SIG-M5 treated with dmso at 0.1 percent for 504 hours (cell line): Measurements from ENCODE around the gene TEX51.

Experiments used
- DNase-seq: peaks from one replicate; lab custom pipeline; 2025; ENCODE audit not compliant: unreplicated experiment; lab: John Stamatoyannopoulos, UW

TEX51 gene

DNA sequence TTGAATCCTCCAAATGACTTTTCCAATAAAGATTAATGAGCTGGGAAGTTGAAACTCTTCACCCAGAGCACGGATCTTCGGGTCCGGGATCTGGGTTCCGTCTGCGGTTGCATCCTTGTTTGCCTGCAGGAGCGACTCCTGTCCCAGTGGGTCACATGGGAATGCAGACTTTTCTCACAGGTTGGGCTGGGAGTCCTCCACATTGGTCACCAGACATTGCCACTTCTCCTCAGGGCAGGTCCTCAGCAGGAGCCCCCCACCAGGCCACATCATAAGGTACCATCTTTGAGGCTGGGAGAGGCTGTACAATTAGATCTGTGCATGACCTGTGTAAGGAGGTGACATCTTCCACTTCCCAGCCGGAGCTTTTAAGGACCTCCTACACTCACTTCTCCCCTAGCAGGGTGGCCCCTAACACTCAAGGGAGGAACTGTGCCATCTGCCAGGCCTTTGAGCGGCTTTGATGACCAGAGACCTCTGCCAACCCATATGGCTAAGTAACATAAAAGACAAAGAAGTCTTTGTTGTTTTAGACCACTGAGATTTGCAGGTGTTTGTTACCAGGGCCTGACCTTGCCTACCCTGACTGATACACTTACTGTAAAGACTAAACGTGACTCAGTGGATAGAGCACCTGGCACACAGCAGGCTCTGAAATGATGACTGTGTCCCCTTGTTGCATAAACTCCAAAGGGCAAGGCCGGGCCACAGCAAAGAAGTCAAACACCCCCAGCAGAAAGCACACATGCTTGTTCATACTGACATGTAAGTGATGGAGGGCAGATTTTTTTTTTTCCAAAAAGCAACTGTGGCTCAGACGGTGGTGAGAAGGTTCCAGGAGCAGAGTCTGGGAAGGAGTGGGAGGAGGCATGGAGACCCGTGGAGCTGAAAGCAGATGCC is 7.9 kb upstream of the TEX51 start:
- no peak for DNase-seq

DNA sequence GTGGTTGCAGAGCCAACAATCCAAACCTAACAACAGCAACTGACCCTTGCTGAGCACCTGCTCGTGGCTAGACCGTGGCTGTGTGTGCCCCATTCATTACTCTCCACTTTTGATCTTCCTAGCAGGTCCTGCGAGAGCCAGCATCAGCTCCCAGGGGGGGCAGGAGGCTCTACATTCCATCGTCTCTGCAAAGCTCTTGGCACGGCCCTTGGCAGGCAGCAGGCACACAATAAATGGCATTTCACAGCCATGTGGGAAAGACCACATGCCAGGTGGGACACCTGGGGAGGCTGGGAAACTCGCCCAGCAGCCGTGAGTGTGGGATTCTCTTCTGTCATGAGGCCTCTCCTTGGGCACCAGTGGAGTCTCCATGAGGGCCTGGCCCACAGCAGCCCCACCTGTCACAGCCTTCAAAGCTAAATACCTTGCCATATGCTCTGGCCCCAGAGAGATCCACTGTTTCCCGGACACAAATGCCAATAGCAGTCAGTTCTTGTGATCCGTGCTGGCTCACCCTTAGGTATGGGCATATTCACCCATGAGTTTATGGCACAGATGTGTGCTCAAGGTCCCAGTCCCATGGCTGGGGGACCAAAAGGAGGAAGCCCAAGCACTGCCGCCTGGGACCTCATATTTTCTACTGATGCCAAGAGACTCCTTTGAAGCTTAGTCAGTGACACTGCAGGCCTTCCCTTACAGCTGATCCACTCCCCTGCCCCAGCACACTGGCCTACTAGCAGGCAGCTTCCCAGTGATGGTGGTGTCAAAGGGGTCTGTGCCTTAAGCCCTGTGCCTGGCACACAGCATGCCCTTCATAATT is 6.8 kb upstream of the TEX51 start:
- DNase-seq: no peak

DNA sequence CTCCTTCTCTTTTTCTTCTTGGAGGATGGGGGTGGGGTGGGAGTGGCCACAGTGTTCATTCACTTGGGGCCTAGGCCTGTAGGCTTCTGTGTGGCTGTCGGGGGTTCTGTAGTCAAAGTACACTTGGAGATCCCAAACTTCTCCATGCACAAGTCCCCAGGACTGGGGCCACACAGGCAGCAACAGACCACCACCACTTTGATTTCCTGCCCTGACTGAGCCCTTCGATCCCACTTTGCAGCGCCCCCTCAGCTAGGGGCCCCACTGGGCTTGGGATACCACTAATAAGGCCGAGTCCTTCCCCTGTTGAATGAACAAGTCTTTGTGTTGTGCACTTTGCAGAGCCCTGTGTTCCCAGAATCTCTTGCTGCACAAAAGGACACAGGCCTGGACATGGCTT is 5.5 kb upstream of the TEX51 start:
- DNase-seq: no peak

DNA sequence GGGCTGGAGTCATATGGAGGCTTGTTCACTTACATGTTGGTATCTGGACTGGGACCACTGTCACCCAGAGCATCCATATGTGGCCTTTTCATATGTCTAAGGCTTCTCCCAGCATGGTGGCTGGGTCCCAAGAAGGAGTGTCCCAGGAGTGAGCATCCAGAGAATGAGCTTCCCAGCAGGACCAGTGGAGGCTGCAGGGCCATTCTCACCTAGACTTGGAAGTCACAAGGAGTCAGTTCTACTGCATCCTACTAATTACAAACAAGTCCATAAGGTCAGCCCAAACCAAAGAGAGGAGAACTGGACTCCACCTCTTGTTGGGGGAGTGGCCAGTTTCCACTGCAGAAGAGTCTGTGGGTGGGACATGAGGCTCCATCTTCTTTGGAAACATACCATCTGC is 5.1 kb upstream of the TEX51 start:
- no peak for DNase-seq

DNA sequence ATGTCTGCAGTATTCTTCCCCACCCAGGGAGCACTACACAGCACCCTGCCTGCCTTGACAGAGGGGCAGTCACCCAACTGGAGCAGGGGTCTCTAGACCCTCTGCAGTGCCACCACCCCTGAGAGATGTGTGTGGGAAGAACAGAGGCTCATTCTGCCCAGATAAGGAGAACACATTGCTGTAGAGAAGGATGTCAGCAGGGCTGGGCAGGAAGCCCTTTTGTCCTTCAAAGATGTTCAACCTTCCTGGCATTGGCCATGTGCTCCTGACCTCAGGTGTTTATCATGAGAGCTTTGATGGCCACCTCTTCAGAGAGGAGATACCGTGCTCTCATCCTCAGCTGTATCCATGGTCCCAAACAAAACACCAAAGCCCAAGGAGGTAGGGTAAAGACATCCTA is 4.6 kb upstream of the TEX51 start:
- DNase-seq: no peak

DNA sequence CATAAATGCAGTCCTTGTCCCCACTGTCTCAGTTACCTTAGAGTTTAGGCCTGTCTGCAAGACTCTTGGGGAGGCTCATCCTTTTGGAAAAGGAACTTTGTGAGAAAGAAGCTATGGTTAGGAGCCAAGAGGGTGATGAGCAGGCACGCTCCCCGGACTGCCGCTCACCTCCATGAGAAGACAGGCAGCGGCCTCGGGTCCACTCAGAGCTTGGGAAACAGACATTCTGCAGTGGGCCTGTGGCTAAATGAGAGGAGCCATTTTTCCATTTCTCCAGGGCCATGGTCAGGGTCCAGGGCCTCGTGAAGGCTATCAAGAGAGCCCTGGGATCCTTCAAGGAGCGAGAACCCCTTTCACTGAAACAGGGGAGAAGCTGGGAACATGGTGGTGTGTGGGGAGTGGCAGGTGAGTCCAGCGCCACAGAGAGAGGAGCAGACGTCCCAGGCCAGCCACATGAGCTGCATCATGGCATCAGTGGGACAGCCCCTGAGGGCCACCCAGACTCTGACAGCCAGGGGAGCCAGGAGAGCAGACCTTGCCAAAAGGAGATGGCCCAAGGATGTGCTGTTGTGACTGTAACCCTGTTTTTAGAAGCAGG is 4.0 kb upstream of the TEX51 start:
- DNase-seq: no peak

DNA sequence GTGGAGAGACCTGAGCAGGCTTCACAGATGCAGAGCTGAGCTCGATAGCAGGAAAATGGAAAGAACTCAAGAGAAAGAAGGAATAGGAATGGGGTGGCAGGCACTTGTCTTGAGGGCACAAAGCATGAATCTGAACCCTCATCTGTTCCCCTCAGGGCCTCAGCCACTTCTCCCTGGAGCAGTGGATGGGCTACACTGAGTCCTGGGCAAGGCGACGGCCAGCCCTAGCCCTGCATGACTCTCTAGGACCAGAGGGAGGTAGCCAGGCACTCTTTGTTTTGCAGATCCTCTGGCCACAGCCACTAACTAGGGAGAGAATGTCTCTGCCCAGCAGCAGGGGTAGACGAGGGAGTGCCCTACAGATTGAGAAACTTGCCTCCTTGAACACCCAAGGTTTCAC is 3.4 kb upstream of the TEX51 start:
- no peak for DNase-seq

DNA sequence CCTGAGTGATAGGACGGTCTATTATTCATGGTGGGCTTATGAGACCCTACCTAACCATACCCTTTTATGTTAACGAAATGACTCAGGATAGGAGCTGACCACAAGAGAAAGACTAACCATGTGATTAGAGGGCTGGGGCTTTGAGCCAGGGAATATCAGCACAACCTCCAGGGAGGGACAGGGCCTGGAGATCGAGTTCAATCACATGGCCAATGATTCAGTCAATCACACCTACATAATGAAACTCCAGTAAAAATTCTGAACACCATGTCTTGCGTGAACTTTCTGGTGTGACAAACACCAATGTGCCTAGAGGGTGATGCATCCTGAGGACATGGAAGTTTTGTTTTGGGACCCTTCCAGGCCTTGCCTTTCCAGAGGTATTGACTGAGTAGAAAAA is 2.2 kb upstream of the TEX51 start:
- no peak for DNase-seq

DNA sequence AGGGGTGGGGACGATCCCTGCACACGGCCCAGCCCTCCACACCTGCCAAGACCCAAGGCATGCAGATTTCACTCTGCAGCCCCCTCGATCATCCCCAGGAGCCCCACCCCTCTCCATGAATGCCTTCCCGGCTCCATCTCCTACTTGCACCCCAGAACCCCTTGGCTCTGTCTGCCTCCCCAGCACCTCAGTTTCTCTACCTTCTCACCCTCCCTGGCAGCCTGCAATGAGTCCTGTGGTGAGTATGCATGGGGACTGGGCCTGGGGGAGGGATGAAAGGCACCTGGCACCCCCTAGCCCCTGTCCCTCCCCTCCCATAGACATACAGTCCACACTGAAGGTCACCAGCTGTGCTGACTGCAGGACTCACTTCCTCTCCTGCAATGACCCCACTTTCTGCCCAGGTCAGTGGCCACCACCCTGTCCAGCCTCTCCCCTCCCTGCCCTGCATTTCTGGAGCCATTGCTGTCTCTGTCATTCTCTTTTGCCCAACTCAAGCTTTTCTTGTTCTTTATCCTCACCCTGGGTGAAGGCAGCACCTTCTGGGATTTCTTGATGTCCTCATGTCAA is 1.0 kb downstream of the TEX51 start:
- DNase-seq: no peak

DNA sequence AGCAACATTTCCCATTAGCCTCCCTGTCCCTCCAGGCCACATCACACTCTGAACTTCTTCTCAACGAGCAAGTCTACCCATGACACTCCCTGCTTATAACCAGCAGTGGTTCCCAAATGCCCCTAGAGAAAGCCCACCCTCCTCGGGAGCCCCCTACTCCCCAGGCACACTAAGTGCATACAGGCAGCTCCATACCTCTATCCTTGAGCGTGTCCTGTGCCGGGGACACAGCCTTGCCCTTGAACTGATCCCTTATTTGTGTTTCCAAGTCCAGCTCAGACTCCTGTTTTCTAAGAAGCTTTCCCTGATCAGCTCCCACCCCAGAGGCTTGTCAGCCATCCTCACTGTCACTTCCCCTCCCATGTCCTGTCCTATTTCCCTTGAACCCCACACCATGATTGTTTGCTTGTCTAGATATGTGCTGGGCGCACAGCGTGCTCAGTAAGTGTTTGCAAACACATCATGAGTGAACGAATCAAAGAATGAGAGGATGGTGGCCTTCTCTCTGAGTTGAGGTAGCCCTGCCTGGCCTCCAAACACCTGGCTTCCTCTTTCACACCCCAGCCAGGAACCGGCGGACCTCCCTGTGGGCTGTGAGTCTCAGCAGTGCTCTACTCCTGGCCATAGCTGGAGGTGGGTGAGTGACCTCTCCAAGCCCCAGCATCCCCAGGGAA is 2.1 kb downstream of the TEX51 start:
- no peak for DNase-seq

DNA sequence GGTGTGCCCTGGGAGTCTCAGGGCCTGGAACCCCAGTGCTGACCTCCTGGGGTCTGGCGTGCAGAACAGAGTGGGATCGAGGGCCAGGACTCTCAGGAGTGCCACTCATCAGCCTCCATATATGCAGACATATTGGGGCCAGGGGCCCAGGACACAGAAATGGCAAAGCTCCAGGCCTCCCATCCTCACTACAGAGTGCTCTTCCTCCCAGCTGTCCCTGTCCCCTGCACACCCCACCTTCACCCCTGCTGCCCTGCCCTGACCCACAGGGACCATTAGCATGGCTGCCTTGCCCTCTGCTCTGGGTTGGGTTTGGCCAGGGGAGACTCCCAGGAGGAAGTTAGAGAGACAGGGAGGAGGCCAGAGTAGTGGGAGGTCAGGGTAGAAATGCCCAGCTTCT is 2.8 kb downstream of the TEX51 start:
- no peak for DNase-seq

DNA sequence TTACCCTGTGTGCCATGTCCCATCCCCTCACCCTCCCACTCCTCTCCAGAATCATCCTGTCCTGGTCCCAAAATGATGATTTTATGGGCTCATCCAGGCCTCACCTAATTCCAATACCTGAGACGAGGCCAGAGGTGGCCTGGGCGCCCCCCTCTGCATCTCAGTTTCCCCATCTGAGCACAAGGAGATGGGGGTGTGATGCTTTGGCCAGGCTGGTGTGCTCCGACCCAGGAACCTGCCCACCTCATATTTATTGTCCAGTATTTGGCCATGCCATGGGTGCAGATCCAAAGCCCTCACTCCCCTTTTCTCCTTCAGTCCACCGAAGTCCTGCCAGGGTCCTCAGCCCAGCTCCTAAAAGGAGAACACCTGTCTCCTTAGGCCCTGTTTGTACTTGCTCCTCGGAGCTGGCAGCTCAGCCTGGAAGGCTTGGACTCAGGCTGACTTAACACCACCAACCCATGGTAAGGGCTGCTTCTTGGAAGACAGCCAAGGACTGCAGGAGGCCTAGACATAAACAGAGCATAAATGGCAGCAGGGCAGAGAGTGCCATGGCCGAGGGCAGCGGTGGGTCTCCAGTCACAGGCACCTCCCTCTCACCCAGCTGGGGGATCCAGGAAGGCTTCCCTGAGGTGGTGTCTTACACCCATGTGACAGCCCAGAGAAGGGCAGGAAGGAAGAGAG is 3.6 kb downstream of the TEX51 start:
- DNase-seq: no peak

DNA sequence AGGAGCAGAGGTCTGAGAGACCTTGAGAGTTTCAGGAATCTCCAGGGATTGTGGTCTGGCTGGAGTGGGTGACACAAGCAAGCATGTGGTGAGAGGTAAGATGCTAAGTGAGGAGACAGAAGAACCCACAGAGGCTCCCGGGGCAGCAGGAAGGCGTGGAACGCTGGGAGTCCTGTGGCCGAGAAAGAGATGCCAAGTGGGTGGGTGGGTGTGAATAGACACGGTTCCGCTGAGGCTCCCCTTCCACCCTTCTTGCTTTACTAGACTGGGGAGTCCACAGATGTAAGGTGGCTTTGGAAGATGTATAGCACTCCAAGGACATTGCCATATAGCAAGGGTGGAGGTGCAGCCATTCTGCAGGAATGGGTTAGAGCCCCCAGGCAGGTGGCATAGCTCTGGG is 4.2 kb downstream of the TEX51 start:
- no peak for DNase-seq

DNA sequence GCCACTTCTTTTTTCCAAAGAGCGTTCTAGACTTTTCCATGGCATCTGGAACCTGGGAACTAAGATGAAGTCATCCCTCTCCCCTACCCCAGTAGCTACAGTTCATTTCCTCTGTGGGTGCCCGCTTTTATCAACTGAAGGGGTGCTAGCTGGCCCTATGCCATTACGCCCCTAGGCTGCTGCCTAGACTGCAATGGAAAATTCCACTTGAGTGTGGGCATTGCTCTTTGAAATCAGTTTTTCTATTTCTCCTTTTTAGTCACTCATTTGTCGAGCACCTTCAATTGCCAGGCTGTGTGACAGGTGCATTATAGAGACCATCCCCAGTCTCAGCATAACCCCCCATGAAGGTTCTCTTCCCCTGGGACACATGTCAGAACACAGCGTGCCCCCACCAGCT is 7.3 kb downstream of the TEX51 start:
- no peak for DNase-seq

DNA sequence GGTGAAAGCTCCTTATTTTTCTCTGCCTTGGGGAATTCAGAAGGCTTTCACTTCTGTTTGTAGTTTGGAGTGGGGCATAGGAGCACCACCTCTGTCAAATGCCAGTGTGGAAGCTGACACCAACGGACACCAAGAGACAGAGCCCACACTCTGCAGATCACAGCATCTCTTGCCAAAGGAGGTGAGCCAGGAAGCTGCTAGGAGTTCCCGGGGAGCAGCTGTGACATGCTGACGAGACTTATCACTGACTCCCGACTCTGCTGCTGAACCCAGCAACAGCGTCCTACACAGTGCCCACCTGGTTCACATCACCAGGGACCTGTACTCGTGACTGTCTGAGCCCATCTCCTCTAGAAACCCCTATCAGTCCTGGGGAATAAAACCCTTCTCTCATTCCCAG is 8.1 kb downstream of the TEX51 start:
- no peak for DNase-seq

DNA sequence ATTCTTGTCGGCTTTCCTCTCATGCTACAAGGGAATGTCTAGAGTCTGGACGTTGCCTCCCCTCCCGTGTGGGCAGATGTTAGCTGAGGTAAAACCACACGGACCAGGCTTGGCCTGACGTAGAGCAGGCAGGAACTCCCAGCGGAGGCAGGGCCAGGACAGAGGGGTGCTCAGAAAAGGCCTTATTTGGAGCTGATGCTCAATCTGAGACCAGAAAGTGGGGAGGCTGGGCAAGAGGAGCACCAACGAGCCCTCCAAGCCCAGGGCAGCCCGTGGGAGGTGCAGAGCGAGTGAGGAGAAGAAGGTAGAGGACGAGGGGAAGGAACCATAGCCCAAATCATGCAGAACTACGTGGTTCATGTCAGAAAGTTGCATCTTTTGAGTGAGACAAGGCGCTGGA is 9.0 kb downstream of the TEX51 start:
- no peak for DNase-seq

DNA sequence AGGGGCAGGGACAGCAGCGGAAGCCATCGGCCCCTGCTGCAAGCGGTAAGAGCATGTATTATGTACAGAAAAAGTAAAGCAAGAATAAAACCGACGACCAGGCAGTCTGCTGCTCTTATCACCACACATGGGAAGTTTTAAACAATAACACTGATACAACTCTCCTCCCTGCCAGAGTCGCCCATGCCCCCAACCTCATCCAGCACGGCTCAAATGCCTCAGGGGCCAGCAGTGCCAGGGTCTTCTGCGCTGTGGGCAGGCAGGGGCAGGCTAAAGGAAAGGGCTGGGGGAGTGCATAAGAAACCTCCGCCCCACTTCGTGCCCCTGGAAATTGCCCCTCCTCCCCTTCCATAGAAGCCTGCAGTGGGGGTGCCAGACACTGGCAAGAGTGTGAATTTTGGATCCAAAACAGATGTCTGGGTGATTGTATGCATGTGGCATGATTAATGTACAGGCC is 10.1 kb downstream of the TEX51 start:
- no peak for DNase-seq

DNA sequence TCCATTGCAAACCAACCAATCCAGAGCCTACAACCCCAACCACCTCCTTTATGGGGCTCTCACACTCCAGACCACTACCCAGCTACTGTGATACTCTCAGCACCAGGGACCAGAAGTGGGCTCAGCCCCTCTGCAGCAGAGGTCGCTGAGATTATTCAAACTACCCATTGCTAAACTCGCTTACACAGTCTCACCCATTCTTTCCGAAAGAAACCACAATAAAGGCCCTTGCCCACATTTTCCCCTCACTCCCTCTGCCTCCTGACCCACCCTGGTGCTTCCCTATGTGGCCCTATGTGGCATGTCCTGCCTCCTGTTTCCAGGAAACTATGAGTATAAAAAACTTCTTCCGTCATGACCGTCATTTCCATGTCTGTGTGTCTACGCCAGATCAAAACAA is 10.7 kb downstream of the TEX51 start:
- no peak for DNase-seq

DNA sequence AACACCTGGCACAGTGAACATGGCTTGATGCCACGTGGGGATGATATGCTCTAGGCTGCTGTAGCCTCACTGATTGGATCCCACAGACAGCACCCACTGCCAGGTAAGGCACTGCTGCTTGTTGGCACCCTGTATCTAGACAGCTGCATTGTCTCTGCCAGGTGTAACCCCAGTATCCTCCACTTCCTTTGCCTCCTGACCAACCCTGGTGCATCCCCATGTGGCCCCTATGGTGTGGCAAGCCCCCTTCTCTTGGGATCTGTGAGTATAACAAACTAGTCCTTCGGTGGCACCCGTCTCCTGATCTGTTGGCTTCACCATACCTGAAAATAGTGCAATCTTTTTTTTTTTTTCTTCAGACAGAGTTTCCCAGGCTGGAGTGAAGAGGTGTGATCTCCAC is 11.1 kb downstream of the TEX51 start:
- no peak for DNase-seq

DNA sequence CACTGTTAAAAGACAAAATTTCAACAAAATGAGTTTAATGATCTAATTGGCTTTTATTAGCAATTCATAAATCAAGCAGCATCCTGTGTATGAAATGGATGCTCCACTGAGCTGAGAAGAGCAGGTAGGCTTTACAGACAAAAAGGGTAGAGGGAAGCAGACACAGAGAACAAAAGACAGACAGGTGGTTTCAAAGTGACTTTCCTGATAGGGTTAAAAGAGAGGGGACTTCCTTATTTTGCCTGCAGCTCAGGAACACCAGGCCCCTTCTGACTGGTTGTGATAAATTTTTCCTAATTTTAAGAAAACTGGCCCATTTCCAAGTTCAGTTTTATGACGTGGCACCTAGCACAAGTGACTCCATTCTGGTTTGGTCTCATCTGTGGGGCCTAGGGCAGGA is 11.9 kb downstream of the TEX51 start:
- DNase-seq: no peak
